WI38 (cell line): ENCODE data around the gene DLGAP1.

Source experiments
- H3K4me3 ChIP-seq: 2 replicates; pipeline ENCODE4 v1.5.1; 2011; ENCODE audit warnings: low read depth, mild to moderate bottlenecking, control low read depth, low read length
- CTCF ChIP-seq: IDR thresholded peaks from 2 replicates; pipeline ENCODE4 v1.5.1; 2012; ENCODE audit warnings: low read depth, mild to moderate bottlenecking, control low read depth, low read length

Gene DLGAP1

GRCh38 chr18:3454365-3455089, 1000.6 kb downstream of the DLGAP1 start:
- peak; percentile 53 for TF ChIP-seq CTCF
- peak overlapping the region; percentile 52 for H3K4me3 ChIP-seq

- TF ChIP-seq CTCF: no peak
- H3K4me3 ChIP-seq: peak overlapping the region; percentile 97
These were observed 1001.4 kb downstream of the DLGAP1 start for GRCh38 chr18:3453540-3454364.

GRCh38 chr18:3452750-3453539, 1002.2 kb downstream of the DLGAP1 start:
- H3K4me3 ChIP-seq: peak overlapping the region; percentile 97
- no peak for TF ChIP-seq CTCF

- no peak for TF ChIP-seq CTCF
- peak overlapping the region; percentile 97 for H3K4me3 ChIP-seq
These were observed 1002.9 kb downstream of the DLGAP1 start for GRCh38 chr18:3451989-3452749.

- peak overlapping the region; percentile 97 for H3K4me3 ChIP-seq
These were observed 1003.7 kb downstream of the DLGAP1 start for GRCh38 chr18:3451183-3451988.

More at GRCh38 chr18:3451183-3451988, 1003.7 kb downstream of the DLGAP1 start:
- TF ChIP-seq CTCF: no peak
